PFSK-1 (cell line): ENCODE measurements around the gene MGAT4C.

Experiments
- FOXP2 ChIP-seq: optimal IDR thresholded peaks from 2 replicates; pipeline ENCODE3; 2011; ENCODE audit warnings: borderline replicate concordance, control low read depth, inconsistent platforms; ENCODE audit not compliant: insufficient read depth; ENCODE audit errors: extremely low read length, extremely low read depth
- POLR2AphosphoS5 ChIP-seq: IDR thresholded peaks from 2 replicates; pipeline ENCODE4 v1.6.1; 2012; ENCODE audit warnings: low read depth, mild to moderate bottlenecking, control low read depth, low read length, moderate library complexity
- SIN3A ChIP-seq: IDR thresholded peaks from 2 replicates; pipeline ENCODE4 v1.6.1; 2012; ENCODE audit warnings: mild to moderate bottlenecking, low read length, moderate library complexity, borderline replicate concordance; ENCODE audit not compliant: insufficient read depth
- TAF1 ChIP-seq: IDR thresholded peaks from 2 replicates; pipeline ENCODE4 v1.6.1; 2012; ENCODE audit warnings: low read length, control low read depth, borderline replicate concordance; ENCODE audit not compliant: insufficient read depth
- TF ChIP-seq, protein P1 (sequence below), 2 experiments: IDR thresholded peaks; 2 replicates each; pipeline versions ENCODE4 v1.6.1 to v1.8.0; 2011 to 2012; ENCODE audit warnings: low read depth in 2 of 2, low read length in 2 of 2, control low read depth in 1 of 2, inconsistent platforms in 1 of 2, mild to moderate bottlenecking in 1 of 2, moderate library complexity in 1 of 2; ENCODE audit not compliant: insufficient read depth in 1 of 2

MGAT4C gene

DNA sequence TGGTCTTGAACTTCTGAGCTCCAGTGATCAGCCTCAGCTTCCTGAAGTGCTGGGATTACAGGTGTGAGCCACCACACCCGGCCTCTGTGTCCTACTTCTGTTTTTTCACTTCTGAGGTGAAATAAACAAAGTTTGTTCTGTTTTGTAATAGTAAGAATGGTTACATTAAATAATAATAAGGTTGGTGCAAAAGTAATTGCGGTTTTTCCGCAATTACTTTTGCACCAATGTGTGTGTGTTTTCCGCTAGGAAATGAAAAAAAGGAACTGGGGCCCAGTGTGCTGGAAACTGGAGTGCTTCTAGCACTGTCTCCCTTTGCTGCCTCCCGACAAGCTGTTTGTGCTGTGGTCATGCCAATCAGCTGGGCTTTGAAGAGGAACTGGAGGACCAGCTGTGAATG is 241.2 kb downstream of the MGAT4C start:
- TF ChIP-seq SIN3A (no peak), FOXP2 (no peak), TAF1 (no peak), POLR2AphosphoS5 (no peak)
- TF ChIP-seq, protein P1, sequence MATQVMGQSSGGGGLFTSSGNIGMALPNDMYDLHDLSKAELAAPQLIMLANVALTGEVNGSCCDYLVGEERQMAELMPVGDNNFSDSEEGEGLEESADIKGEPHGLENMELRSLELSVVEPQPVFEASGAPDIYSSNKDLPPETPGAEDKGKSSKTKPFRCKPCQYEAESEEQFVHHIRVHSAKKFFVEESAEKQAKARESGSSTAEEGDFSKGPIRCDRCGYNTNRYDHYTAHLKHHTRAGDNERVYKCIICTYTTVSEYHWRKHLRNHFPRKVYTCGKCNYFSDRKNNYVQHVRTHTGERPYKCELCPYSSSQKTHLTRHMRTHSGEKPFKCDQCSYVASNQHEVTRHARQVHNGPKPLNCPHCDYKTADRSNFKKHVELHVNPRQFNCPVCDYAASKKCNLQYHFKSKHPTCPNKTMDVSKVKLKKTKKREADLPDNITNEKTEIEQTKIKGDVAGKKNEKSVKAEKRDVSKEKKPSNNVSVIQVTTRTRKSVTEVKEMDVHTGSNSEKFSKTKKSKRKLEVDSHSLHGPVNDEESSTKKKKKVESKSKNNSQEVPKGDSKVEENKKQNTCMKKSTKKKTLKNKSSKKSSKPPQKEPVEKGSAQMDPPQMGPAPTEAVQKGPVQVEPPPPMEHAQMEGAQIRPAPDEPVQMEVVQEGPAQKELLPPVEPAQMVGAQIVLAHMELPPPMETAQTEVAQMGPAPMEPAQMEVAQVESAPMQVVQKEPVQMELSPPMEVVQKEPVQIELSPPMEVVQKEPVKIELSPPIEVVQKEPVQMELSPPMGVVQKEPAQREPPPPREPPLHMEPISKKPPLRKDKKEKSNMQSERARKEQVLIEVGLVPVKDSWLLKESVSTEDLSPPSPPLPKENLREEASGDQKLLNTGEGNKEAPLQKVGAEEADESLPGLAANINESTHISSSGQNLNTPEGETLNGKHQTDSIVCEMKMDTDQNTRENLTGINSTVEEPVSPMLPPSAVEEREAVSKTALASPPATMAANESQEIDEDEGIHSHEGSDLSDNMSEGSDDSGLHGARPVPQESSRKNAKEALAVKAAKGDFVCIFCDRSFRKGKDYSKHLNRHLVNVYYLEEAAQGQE (IDR thresholded peaks at IDR 0.05; ENCODE audit: insufficient read depth in 1 of 2, low read depth in 2 of 2, low read length in 2 of 2): no peak

DNA sequence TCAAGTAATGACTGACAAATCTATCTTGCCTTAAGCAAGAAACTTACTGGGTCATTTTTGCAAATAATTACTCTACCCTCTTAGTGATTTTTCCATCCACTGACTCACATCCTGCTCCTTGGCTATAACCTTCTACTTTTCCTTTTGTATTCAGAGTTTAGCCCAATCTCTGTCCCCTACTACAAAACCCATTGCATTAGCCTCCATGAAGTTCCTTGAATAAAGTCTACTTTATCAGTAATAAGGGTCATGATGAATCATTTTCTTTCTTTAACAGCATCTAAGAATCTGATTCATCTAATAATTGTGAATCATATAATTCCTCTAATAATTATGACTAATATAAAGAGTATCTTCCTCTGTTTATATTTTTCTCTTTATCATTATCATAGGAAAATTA is 249.5 kb downstream of the MGAT4C start:
- no peak for TF ChIP-seq TAF1
- no peak for TF ChIP-seq SIN3A
- TF ChIP-seq, protein P1 (IDR thresholded peaks at IDR 0.05; ENCODE audit: insufficient read depth in 1 of 2, low read depth in 2 of 2, low read length in 2 of 2): no peak
- no peak for TF ChIP-seq FOXP2
- TF ChIP-seq POLR2AphosphoS5: no peak

DNA sequence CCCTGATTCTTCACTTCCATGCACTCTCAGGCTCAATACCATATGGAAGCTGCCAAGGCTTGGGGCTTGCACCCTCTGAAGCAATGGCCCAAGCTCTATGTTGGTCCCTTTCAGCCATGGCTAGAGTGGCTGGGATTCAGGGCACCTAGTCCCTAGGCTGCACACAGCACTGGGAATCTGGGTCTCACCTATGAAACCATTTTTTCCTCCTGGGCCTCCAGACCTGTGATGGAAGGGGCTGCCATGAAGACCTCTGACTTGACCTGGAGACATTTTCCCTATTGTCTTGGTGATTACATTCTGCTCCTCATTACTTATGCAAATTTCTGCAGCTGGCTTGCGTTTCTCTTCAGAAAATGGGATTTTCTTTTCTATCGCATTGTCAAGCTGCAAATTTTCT is 258.1 kb downstream of the MGAT4C start:
- TF ChIP-seq FOXP2 (no peak), SIN3A (no peak), POLR2AphosphoS5 (no peak), TAF1 (no peak)
- TF ChIP-seq, protein P1 (IDR thresholded peaks at IDR 0.05; ENCODE audit: insufficient read depth in 1 of 2, low read depth in 2 of 2, low read length in 2 of 2): no peak

DNA sequence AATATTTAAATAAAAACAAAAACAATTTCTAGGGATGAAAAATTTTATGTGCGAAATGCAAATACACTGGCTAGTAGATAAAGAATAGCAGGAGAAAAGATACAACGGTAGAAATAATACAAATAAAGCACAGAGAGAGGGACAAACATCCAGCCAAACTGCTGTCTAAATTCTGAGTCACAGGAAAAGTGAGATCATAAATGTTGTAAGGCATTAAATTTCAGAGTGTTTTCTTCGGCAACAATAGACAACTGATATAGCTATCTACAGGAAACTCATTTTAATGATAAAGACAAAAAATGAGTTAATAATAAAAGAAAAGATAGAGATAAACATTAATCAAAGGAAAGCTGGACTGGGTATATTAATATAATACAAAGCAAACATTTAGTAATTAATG is 259.9 kb downstream of the MGAT4C start:
- no peak for TF ChIP-seq SIN3A
- TF ChIP-seq TAF1: no peak

DNA sequence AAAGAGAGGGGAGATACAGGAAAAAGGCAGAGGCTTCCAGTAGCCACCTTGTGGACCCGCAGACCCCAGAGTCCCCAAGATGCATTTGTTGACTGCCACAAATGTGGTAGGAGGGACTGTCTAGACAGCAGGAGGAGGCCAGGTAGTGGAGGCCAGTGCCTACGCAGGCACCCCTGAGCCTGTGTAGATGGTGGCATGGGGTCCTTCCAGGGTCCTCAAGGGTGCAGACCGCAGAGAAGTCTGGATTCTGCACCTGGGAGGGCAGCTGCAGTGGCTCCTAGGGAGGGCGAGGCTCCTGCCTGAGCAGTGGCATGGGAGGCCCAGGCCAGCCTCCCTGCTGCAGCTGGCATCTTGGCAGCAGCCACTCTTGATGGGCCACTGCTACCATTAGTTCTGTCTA is 262.4 kb downstream of the MGAT4C start:
- TF ChIP-seq POLR2AphosphoS5 (no peak), FOXP2 (no peak), TAF1 (no peak), SIN3A (no peak)
- TF ChIP-seq, protein P1 (IDR thresholded peaks at IDR 0.05; ENCODE audit: insufficient read depth in 1 of 2, low read depth in 2 of 2, low read length in 2 of 2): no peak
